Testis (tissue), 3 donors: Measurements from ENCODE around the gene TMEM213. TPM values are rescaled to one million over a fixed set of nuclear protein-coding genes. Genes with fewer than 3 reads are reported as not detected.

Source experiments
- DNase-seq: peaks from one replicate; pipeline ENCODE4 v3.0.0-alpha.2; 2019
- H3K27ac ChIP-seq, 2 donors: fragments of 200-600 bp; sonication (generic); one replicate each; pipeline ENCODE4 v1.5.1; 2019
- H3K27me3 ChIP-seq: fragments of 200-600 bp; sonication (generic); one replicate; pipeline ENCODE4 v1.5.1; 2019
- H3K36me3 ChIP-seq: fragments of 200-600 bp; sonication (generic); one replicate; pipeline ENCODE4 v1.5.1; 2017; ENCODE audit warnings: low read depth; ENCODE audit errors: missing control alignments
- H3K4me1 ChIP-seq: fragments of 200-600 bp; sonication (generic); one replicate; pipeline ENCODE4 v1.5.1; 2019
- H3K4me3 ChIP-seq, 2 donors: fragments of 200-600 bp; sonication (generic); one replicate each; pipeline ENCODE4 v1.5.1; 2017 to 2019
- H3K9me3 ChIP-seq: fragments of 200-600 bp; sonication (generic); one replicate; pipeline ENCODE4 v1.5.1; 2017
- CTCF ChIP-seq, 3 experiments: fragments of 450-650 bp in 2 of 3; fragments of 200-600 bp in 1 of 3; sonication (generic) in 1 of 3; IDR thresholded peaks; one replicate each; pipeline ENCODE4 v1.5.1; 2016 to 2019; ENCODE audit warnings: antibody characterized with exemption in 3 of 3, mild to moderate bottlenecking in 2 of 3, moderate library complexity in 1 of 3
- POLR2A ChIP-seq: fragments of 450-650 bp; IDR thresholded peaks from one replicate; pipeline ENCODE4 v1.6.1; 2017; ENCODE audit warnings: antibody characterized with exemption, mild to moderate bottlenecking, moderate library complexity
- WGBS, 2 donors: methylation state at CpG; one replicate each; pipeline ENCODE4 v1.1.5; 2018; 5-methylcytosine and 5-hydroxymethylcytosine counted together
- intact Hi-C: fragments of 100-400 bp; cut with DNase I; formaldehyde crosslinking; loops from one replicate; pipeline ENCODE4 v1.15.1; 2023; ENCODE audit warnings: low total_unique reads
- polyA plus RNA-seq: library from polyadenylated mRNA; stranded (reverse); fragments of 350-450 nt; fragmentation: Illumina TruSeq; extraction: RNeasy Lipid Tissue Mini Kit (QIAGEN cat#74804); gene quantifications from one replicate; pipeline ENCODE4 v1.2.3, GENCODE V29; 2014; ENCODE audit warnings: low read depth, low replicate concordance; ENCODE audit not compliant: insufficient read depth
- total RNA-seq, 2 donors: library from RNA; depleted of rRNA; stranded (reverse); fragments of >200 nt; gene quantifications; one replicate each; pipeline ENCODE4 v1.2.3, GENCODE V29; 2016

The TMEM213 gene
- total and polyA plus RNA-seq, 3 donors from 2014 or later: 0.09 to 0.31 TPM; not detected in 1

- 72 to 81% methylated on average over 4 of the region's 4 CpGs for whole genome bisulfite sequencing, 2 donors
- Histone ChIP-seq H3K27ac (no peak overlapping the region), H3K36me3 (no peaks in the 10 kb centered on the region), H3K27me3 (no peaks in the 10 kb centered on the region), H3K9me3 (no peaks in the 10 kb centered on the region), H3K4me3 (no peak overlapping the region), H3K4me1 (peaks cover 4% of the 10 kb centered on the region)
- intact Hi-C loops: no loop called here
- TF ChIP-seq POLR2A (no peak), CTCF (IDR thresholded peaks at IDR 0.05) (no peak)
- no peak for DNase-seq
Measured at GRCh38 chr7:138755842-138756590, 41.8 kb upstream of the TMEM213 start.

GRCh38 chr7:138756591-138757242 is 41.1 kb upstream of the TMEM213 start:
- intact Hi-C loops: no loop called here
- Histone ChIP-seq H3K9me3 (no peaks in the 10 kb centered on the region), H3K4me1 (peaks cover 4% of the 10 kb centered on the region), H3K27ac (no peak overlapping the region), H3K27me3 (no peaks in the 10 kb centered on the region), H3K4me3 (no peak overlapping the region), H3K36me3 (no peaks in the 10 kb centered on the region)
- no peak for TF ChIP-seq CTCF (IDR thresholded peaks at IDR 0.05)
- no peak for TF ChIP-seq POLR2A
- 54 to 55% methylated on average over 4 of the region's 4 CpGs for WGBS, 2 donors
- no peak for DNase-seq

GRCh38 chr7:138768241-138768640 is 29.6 kb upstream of the TMEM213 start:
- TF ChIP-seq POLR2A: no peak
- Histone ChIP-seq H3K4me3 (no peak overlapping the region), H3K27me3 (no peaks in the 10 kb centered on the region), H3K36me3 (no peaks in the 10 kb centered on the region), H3K4me1 (no peaks in the 10 kb centered on the region), H3K9me3 (no peaks in the 10 kb centered on the region), H3K27ac (no peak overlapping the region)
- DNase-seq: no peak
- intact Hi-C loops: no loop called here
- 33 to 84% methylated on average over 1 to 2 of the region's 2 CpGs for WGBS, 2 donors

GRCh38 chr7:138770904-138771303 is 26.9 kb upstream of the TMEM213 start:
- no peaks in the 10 kb centered on the region for H3K27me3 ChIP-seq
- no peak overlapping the region for H3K4me3 ChIP-seq
- intact Hi-C loops: no loop called here
- no peaks in the 10 kb centered on the region for H3K9me3 ChIP-seq
- WGBS, 2 donors: 84 to 91% methylated on average over 8 of the region's 8 CpGs
- DNase-seq: no peak
- H3K27ac ChIP-seq: no peak overlapping the region
- no peaks in the 10 kb centered on the region for H3K4me1 ChIP-seq
- no peaks in the 10 kb centered on the region for H3K36me3 ChIP-seq
- TF ChIP-seq CTCF (IDR thresholded peaks at IDR 0.05) (no peak), POLR2A (no peak)

- 85 to 90% methylated on average over 9 of the region's 9 CpGs for WGBS, 2 donors
- no peak for TF ChIP-seq POLR2A
- no peaks in the 10 kb centered on the region for H3K36me3 ChIP-seq
- intact Hi-C loops: no loop called here
- H3K4me3 ChIP-seq: no peak overlapping the region
- H3K27me3 ChIP-seq: no peaks in the 10 kb centered on the region
- H3K27ac ChIP-seq: no peak overlapping the region
- no peaks in the 10 kb centered on the region for H3K4me1 ChIP-seq
- no peaks in the 10 kb centered on the region for H3K9me3 ChIP-seq
- DNase-seq: no peak
Measured at GRCh38 chr7:138773176-138773575, 24.6 kb upstream of the TMEM213 start.
